Pancreas (tissue), 10 donors: ENCODE results near the gene TRIM34. TPM values are rescaled to one million over a fixed set of nuclear protein-coding genes. Genes with fewer than 3 reads are reported as not detected.

ENCODE experiments used
- ATAC-seq, 4 donors: fragments of 200-7000 bp; cut with Tn5 transposase; one replicate each; pipeline versions ENCODE4 v1.8.0 to v1.9.1; 2020; ENCODE audit warnings: mild to moderate bottlenecking in 4 of 4, moderate library complexity in 4 of 4
- DNase-seq, 6 donors: peaks; one replicate each; pipeline ENCODE4 v3.0.0-alpha.2; 2020
- FAIRE-seq: peaks from 2 replicates; lab custom pipeline; 2012; peaks lifted over from hg19 to GRCh38; lab: Jason Lieb, UNC
- H3K27ac ChIP-seq, 4 donors: fragments of 200-600 bp; sonication (generic); 1 replicate in 3 of 4; 2 replicates in 1 of 4; pipeline versions ENCODE4 v1.5.0 to v1.8.0; 2020
- H3K27me3 ChIP-seq, 4 donors: fragments of 200-600 bp; one replicate each; pipeline ENCODE4 v1.8.0; 2021
- H3K36me3 ChIP-seq, 3 donors: fragments of 200-600 bp; sonication (generic) in 1 of 3; one replicate each; pipeline versions ENCODE4 v1.5.0 to v1.8.0; 2020 to 2021
- H3K4me1 ChIP-seq, 3 donors: fragments of 200-600 bp; one replicate each; pipeline ENCODE4 v1.8.0; 2021
- H3K4me3 ChIP-seq, 4 donors: fragments of 200-600 bp; sonication (generic) in 2 of 4; one replicate each; pipeline versions ENCODE4 v1.5.0 to v1.8.0; 2020 to 2021
- H3K9me3 ChIP-seq, 4 donors: fragments of 200-600 bp; one replicate each; pipeline ENCODE4 v1.8.0; 2021
- WGBS, 2 donors: extraction: QIAGEN DNeasy Blood & Tissue Kit; methylation state at CpG; one replicate each; pipeline ENCODE4 v1.1.7; 2013; 5-methylcytosine and 5-hydroxymethylcytosine counted together
- intact Hi-C, 3 donors: fragments of 100-400 bp; cut with DNase I; formaldehyde crosslinking; loops; one replicate each; pipeline versions ENCODE4 v1.11.1 to v1.14.2; 2022
- polyA plus RNA-seq, 2 donors: library from polyadenylated mRNA; stranded (reverse); fragments of 200-250 nt; gene quantifications; one replicate each; pipeline ENCODE4 v1.2.3, GENCODE V29; 2013
- total RNA-seq, 6 donors: library from RNA; stranded (reverse); fragmentation: NEBNext Ultra II Directional in 4 of 6; extraction: Animal tissue kit (Norgen Biotek cat#: 25700) in 4 of 6; gene quantifications; one replicate each; pipeline versions ENCODE4 v1.2.1 to v1.2.4, GENCODE V29; 2021 to 2023
- TF ChIP-seq, protein P1 (sequence below), 4 donors: fragments of 200-600 bp; sonication (generic) in 3 of 4; IDR thresholded peaks; one replicate each; pipeline versions ENCODE4 v1.5.0 to v1.8.0; 2021; ENCODE audit warnings: antibody characterized with exemption in 4 of 4
- donor health status: healthy with polysubstance abuse.
- donor health status: DM: no; HTN: no; CAD: no; lungs with moderate emphysema.
- donor health status: DM: no; HTN: no; CAD: no.
- donor health status: control.
- donor health status: control.
- donor health status: Bipolar disorder and iron deficiency.
- donor health status: DM: yes; HTN: yes; CAD: no.
- donor health status: DM: no; HTN: no; CAD: no.
- donor health status: DM: no; HTN: no; CAD: no.
- donor health status: DM: yes; HTN: yes; CAD: no.

Gene TRIM34
- total and polyA plus RNA-seq, 8 donors, result 0.54 to 5.6 (median 1.6) TPM

DNA sequence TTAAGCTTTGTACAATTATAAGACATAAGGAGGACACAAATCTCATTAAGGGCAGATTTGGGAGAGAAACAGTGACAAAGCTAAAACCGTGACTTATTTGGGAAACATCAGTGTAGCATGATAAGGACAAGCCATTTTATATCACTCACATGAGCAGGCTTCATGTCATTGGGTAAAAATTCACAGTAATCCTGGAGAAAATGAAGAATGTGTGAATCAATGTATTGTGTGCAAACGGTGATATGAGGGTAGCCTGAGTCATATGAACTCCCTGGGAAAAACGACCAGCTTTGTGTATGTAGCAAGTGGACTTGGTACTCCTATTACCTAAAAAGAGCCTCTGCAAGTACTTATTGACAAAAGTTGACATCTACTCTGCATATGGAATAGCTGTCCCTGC lies 6.0 kb upstream of the TRIM34 start:
- DNase-seq (no peak), ATAC-seq (no peak), FAIRE-seq (no peak)
- WGBS, 2 donors, result 50 to 60% methylated on average over 3 of the region's 3 CpGs
- Histone ChIP-seq H3K4me3 (no peak overlapping the region), H3K9me3 (no peaks in the 10 kb centered on the region), H3K36me3 (no peaks in the 10 kb centered on the region), H3K27me3 (no peaks in the 10 kb centered on the region), H3K27ac (no peak overlapping the region), H3K4me1 (peaks cover 0 to 15% (median 0%) of the 10 kb centered on the region in 3 donors)
- intact Hi-C loops, result no loop called here
- TF ChIP-seq, protein P1, sequence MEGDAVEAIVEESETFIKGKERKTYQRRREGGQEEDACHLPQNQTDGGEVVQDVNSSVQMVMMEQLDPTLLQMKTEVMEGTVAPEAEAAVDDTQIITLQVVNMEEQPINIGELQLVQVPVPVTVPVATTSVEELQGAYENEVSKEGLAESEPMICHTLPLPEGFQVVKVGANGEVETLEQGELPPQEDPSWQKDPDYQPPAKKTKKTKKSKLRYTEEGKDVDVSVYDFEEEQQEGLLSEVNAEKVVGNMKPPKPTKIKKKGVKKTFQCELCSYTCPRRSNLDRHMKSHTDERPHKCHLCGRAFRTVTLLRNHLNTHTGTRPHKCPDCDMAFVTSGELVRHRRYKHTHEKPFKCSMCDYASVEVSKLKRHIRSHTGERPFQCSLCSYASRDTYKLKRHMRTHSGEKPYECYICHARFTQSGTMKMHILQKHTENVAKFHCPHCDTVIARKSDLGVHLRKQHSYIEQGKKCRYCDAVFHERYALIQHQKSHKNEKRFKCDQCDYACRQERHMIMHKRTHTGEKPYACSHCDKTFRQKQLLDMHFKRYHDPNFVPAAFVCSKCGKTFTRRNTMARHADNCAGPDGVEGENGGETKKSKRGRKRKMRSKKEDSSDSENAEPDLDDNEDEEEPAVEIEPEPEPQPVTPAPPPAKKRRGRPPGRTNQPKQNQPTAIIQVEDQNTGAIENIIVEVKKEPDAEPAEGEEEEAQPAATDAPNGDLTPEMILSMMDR (IDR thresholded peaks at IDR 0.05), result no peak

DNA sequence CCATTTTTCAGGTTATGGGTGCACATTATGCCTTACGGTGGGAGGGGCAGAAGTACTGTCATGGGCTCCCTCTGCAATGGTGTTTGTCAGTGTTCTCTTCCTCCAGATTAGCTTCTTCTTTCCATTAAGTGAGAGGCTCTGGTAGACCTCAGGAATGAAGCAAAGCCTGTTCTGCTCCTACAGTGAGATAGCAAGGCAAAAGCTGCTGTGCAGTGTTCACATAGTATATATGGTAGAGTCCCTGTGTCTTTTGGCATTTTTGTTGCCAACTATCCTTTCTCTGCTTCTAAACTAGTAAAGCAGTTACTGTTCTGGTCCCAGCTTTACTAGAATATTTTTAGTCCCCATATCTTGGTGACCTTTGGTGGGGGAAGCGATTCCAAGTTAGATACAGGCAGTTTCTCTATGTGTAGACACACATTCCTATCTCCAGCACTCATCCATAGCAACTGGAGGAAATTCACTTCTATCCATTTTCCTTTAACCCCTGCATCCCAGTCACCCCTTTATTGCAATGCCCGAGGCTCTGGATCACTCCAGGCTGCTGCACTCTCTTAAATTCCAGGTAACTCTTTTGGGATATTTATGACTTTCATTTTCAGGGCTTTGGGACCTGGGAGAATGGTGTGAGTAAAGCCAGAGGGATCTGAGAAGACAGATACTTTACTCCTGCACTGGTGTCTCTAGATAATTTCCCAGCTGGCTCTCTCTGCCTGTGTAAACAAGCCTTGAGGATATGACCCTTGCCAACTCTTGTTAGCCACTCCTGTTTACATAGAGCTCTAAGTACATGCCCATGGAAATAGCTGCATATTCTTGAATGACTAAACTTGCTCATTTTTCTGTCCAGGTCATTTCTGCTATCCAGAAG lies 3.9 kb upstream of the TRIM34 start:
- FAIRE-seq (no peak), ATAC-seq (peak; percentile 57 to 73 (median 72)), DNase-seq (peak in 1 of 6 donors; percentile 31)
- no peaks in the 10 kb centered on the region for H3K27me3 ChIP-seq
- no peaks in the 10 kb centered on the region for H3K36me3 ChIP-seq
- no peak overlapping the region for H3K4me3 ChIP-seq
- TF ChIP-seq, protein P1 (IDR thresholded peaks at IDR 0.05), result no peak
- intact Hi-C loops, result no loop called here
- WGBS, 2 donors, result 32 to 45% methylated on average over 3 of the region's 3 CpGs
- H3K4me1 ChIP-seq, result peaks cover 0 to 29% (median 0%) of the 10 kb centered on the region in 3 donors
- H3K27ac ChIP-seq, result peak overlapping the region in 1 of 4 donors; percentile 8
- no peaks in the 10 kb centered on the region for H3K9me3 ChIP-seq

GRCh38 chr11:5621580-5621979 lies 3.2 kb upstream of the TRIM34 start:
- H3K4me1 ChIP-seq, result peaks cover 0 to 31% (median 0%) of the 10 kb centered on the region in 3 donors
- peak overlapping the region in 1 of 4 donors; percentile 12 for H3K27ac ChIP-seq
- TF ChIP-seq, protein P1 (IDR thresholded peaks at IDR 0.05), result no peak
- H3K9me3 ChIP-seq, result no peaks in the 10 kb centered on the region
- intact Hi-C loops, result no loop called here
- no peaks in the 10 kb centered on the region for H3K27me3 ChIP-seq
- H3K4me3 ChIP-seq, result no peak overlapping the region
- FAIRE-seq (no peak), DNase-seq (no peak), ATAC-seq (no peak)
- H3K36me3 ChIP-seq, result no peaks in the 10 kb centered on the region

- Histone ChIP-seq H3K4me1 (peaks cover 0 to 31% (median 0%) of the 10 kb centered on the region in 3 donors), H3K4me3 (no peak overlapping the region), H3K27ac (no peak overlapping the region), H3K9me3 (no peaks in the 10 kb centered on the region), H3K27me3 (no peaks in the 10 kb centered on the region), H3K36me3 (no peaks in the 10 kb centered on the region)
- intact Hi-C loops, result no loop called here
- 62 to 75% methylated on average over 3 of the region's 3 CpGs for WGBS, 2 donors
- FAIRE-seq (no peak), DNase-seq (no peak), ATAC-seq (no peak)
- TF ChIP-seq, protein P1 (IDR thresholded peaks at IDR 0.05), result no peak
These were observed 2.0 kb upstream of the TRIM34 start for GRCh38 chr11:5622802-5623201.

DNA sequence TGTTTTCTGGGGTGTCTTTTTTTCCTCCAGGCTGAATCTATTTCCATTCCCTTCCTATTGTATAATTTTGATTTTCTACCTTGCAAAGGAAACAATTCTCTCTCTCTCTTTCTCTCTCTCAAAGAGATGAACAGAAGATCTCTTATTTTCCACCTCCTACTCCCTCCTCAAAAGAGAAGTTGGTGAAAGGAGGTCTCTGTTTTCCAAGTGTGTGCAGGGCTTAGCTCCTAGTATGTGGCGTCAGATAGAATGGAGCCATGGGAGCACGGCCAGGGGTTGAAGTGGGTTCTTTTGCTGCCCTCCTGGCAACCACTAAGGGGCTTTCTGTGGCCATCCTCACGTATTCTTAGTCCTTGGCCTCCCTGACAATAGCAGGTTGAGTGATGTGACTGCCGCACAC lies 480 bp downstream of the TRIM34 start:
- Histone ChIP-seq H3K4me1 (peaks cover 0 to 31% (median 0%) of the 10 kb centered on the region in 3 donors), H3K9me3 (no peaks in the 10 kb centered on the region), H3K27me3 (no peaks in the 10 kb centered on the region), H3K4me3 (peak overlapping the region; percentile 35 to 64 (median 42)), H3K36me3 (no peaks in the 10 kb centered on the region), H3K27ac (peak overlapping the region; percentile 8 to 70 (median 42))
- TF ChIP-seq, protein P1 (IDR thresholded peaks at IDR 0.05), result no peak
- intact Hi-C loops, result no loop called here
- DNase-seq, result no peak
- WGBS, 2 donors, result 9 to 18% methylated on average over 4 of the region's 4 CpGs
- FAIRE-seq, result no peak
- peak in 1 of 4 donors; percentile 4 for ATAC-seq
